Testis (tissue), 2 donors: ENCODE results near the gene FHIT.

Experiments used
- POLR2A ChIP-seq: fragments of 450-650 bp; IDR thresholded peaks from one replicate; pipeline ENCODE4 v1.6.1; 2017; ENCODE audit warnings: antibody characterized with exemption, mild to moderate bottlenecking, moderate library complexity
- TF ChIP-seq, protein P1 (sequence below), 3 experiments: fragments of 450-650 bp in 2 of 3; fragments of 200-600 bp in 1 of 3; sonication (generic) in 1 of 3; IDR thresholded peaks; one replicate each; pipeline ENCODE4 v1.5.1; 2016 to 2019; ENCODE audit warnings: antibody characterized with exemption in 3 of 3, mild to moderate bottlenecking in 2 of 3, moderate library complexity in 1 of 3

DNA sequence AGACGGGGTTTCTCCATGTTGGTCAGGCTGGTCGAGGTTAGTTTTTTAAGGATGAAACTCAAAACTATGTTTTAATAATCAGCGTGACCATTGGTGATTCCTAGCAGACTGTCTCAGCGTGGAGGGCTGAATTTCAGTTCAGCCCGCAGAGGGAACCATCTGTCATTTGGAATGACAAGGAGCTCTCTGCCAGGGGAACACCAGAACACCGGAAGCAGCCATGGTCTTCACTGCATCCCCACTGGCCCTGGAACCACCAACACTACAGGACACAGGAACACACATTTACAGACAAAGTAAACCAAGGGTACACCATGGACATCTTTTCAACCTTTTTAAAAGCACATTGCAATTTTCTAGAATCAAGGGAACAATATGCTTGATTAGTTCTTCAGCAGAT is 424.7 kb downstream of the FHIT start:
- TF ChIP-seq, protein P1, sequence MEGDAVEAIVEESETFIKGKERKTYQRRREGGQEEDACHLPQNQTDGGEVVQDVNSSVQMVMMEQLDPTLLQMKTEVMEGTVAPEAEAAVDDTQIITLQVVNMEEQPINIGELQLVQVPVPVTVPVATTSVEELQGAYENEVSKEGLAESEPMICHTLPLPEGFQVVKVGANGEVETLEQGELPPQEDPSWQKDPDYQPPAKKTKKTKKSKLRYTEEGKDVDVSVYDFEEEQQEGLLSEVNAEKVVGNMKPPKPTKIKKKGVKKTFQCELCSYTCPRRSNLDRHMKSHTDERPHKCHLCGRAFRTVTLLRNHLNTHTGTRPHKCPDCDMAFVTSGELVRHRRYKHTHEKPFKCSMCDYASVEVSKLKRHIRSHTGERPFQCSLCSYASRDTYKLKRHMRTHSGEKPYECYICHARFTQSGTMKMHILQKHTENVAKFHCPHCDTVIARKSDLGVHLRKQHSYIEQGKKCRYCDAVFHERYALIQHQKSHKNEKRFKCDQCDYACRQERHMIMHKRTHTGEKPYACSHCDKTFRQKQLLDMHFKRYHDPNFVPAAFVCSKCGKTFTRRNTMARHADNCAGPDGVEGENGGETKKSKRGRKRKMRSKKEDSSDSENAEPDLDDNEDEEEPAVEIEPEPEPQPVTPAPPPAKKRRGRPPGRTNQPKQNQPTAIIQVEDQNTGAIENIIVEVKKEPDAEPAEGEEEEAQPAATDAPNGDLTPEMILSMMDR (IDR thresholded peaks at IDR 0.05) = no peak
- TF ChIP-seq POLR2A = no peak
